Sigmoid colon (tissue), 3 donors: ENCODE data around the gene SMIM44.

Experiments used
- POLR2A ChIP-seq, 2 donors: fragments of 450-650 bp; IDR thresholded peaks; one replicate each; pipeline ENCODE4 v1.6.1; 2016; ENCODE audit warnings: antibody characterized with exemption in 2 of 2, mild to moderate bottlenecking in 2 of 2, moderate library complexity in 2 of 2
- TF ChIP-seq, protein P1 (sequence below), 4 experiments: fragments of 450-650 bp in 3 of 4; fragments of 200-600 bp in 1 of 4; IDR thresholded peaks; one replicate each; pipeline ENCODE4 v1.5.1; 2016 to 2019; ENCODE audit warnings: antibody characterized with exemption in 4 of 4, mild to moderate bottlenecking in 3 of 4, moderate library complexity in 2 of 4

DNA sequence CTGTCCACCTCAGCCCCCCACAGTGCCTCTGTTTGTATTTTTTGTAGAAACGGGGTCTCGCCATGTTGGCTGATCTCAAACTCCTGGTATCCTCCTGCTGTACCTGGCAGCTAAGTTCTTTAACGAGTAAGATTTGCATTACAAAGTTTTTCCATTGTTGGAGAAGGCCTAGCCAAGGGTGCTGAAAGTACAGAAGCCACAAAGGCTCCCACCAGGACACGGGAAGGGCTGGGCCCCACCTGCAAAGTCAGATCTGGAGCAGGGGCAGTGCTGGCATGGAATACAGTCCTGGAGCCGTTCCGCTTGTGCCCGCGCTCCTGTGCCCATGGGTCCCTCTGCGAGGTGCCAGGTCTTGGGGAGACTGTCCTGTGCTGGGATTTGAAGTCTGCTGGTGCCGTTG, 35.0 kb upstream of the SMIM44 start:
- TF ChIP-seq, protein P1, sequence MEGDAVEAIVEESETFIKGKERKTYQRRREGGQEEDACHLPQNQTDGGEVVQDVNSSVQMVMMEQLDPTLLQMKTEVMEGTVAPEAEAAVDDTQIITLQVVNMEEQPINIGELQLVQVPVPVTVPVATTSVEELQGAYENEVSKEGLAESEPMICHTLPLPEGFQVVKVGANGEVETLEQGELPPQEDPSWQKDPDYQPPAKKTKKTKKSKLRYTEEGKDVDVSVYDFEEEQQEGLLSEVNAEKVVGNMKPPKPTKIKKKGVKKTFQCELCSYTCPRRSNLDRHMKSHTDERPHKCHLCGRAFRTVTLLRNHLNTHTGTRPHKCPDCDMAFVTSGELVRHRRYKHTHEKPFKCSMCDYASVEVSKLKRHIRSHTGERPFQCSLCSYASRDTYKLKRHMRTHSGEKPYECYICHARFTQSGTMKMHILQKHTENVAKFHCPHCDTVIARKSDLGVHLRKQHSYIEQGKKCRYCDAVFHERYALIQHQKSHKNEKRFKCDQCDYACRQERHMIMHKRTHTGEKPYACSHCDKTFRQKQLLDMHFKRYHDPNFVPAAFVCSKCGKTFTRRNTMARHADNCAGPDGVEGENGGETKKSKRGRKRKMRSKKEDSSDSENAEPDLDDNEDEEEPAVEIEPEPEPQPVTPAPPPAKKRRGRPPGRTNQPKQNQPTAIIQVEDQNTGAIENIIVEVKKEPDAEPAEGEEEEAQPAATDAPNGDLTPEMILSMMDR (IDR thresholded peaks at IDR 0.05), result no peak
- TF ChIP-seq POLR2A (IDR thresholded peaks at IDR 0.05), result no peak
